ENCODE results near the gene MRPL58.

The MRPL58 gene

GRCh38 chr17:75031972-75032719, 19.7 kb downstream of the MRPL58 start (continued):
- no peak for TF ChIP-seq ZNF416 (tag by site-specific recombination; IDR thresholded peaks at IDR 0.05)
- TF ChIP-seq ZNF510 (tag by site-specific recombination; IDR thresholded peaks at IDR 0.05; ENCODE audit: insufficient replicate concordance): no peak
- TF ChIP-seq SP2 (tag by site-specific recombination; IDR thresholded peaks at IDR 0.05): peak; percentile 58
- no peak for TF ChIP-seq ZNF274 (IDR thresholded peaks at IDR 0.05; ENCODE audit: low read length)
- no peak for TF ChIP-seq ZNF274 (tag by site-specific recombination; IDR thresholded peaks at IDR 0.05; ENCODE audit: borderline replicate concordance)
- no peak for TF ChIP-seq ZNF248 (tag by site-specific recombination; IDR thresholded peaks at IDR 0.05)
- TF ChIP-seq ZNF600 (tag by site-specific recombination; IDR thresholded peaks at IDR 0.05): peak; percentile 100
- peak; percentile 89 for TF ChIP-seq KLF10 (tag by site-specific recombination; IDR thresholded peaks at IDR 0.05)
- peak; percentile 78 for TF ChIP-seq ZNF335 (tag by site-specific recombination; conservative IDR thresholded peaks at IDR 0.05)
- TF ChIP-seq ZFP41 (tag by site-specific recombination; IDR thresholded peaks at IDR 0.05; ENCODE audit: borderline replicate concordance): no peak
- TF ChIP-seq GLIS1 (tag by site-specific recombination; IDR thresholded peaks at IDR 0.05): peak; percentile 90
- no peak for TF ChIP-seq ZNF513 (tag by site-specific recombination; IDR thresholded peaks at IDR 0.05)
- peak; percentile 69 for TF ChIP-seq KLF1 (tag by site-specific recombination; IDR thresholded peaks at IDR 0.05)
- TF ChIP-seq ZNF660 (tag by site-specific recombination; IDR thresholded peaks at IDR 0.05): no peak
- TF ChIP-seq ZBTB21 (tag by site-specific recombination; IDR thresholded peaks at IDR 0.05): peak; percentile 91
- 0 out of 2 replicates have a peak, but pooled peaks have one; percentile 56 for TF ChIP-seq ZEB2 (tag by site-specific recombination; IDR thresholded peaks at IDR 0.05)
- TF ChIP-seq GFI1B (tag by site-specific recombination; IDR thresholded peaks at IDR 0.05): no peak
- TF ChIP-seq PBX3 (CRISPR knock-in tag; IDR thresholded peaks at IDR 0.05): no peak
- TF ChIP-seq ZNF629 (tag by site-specific recombination; IDR thresholded peaks at IDR 0.05): peak; percentile 94
- peak; percentile 88 for TF ChIP-seq ZBTB17 (tag by site-specific recombination; IDR thresholded peaks at IDR 0.05)
- peak; percentile 99 for TF ChIP-seq ZBTB20 (tag by site-specific recombination; IDR thresholded peaks at IDR 0.05)
- TF ChIP-seq ATF2 (tag by site-specific recombination; IDR thresholded peaks at IDR 0.05; ENCODE audit: low read depth): peak; percentile 8; the same call in 1 of the 2 replicates
- TF ChIP-seq ZNF239 (tag by site-specific recombination; IDR thresholded peaks at IDR 0.05): no peak
- peak; percentile 77 for TF ChIP-seq ZNF341 (tag by site-specific recombination; IDR thresholded peaks at IDR 0.05; ENCODE audit: low read depth)
- TF ChIP-seq ZNF549 (tag by site-specific recombination; IDR thresholded peaks at IDR 0.05): no peak
- TF ChIP-seq ZNF664 (tag by site-specific recombination; IDR thresholded peaks at IDR 0.05): peak; percentile 88
- TF ChIP-seq CTCF (tag by site-specific recombination; IDR thresholded peaks at IDR 0.05): no peak
- TF ChIP-seq ZNF24 (tag by site-specific recombination; IDR thresholded peaks at IDR 0.05): no peak
- no peak; the same call in 1 of the 2 replicates for TF ChIP-seq ZNF324 (tag by site-specific recombination; IDR thresholded peaks at IDR 0.05)
- no peak for TF ChIP-seq ZNF529 (tag by site-specific recombination; IDR thresholded peaks at IDR 0.05; ENCODE audit: insufficient replicate concordance)
- TF ChIP-seq ZBTB44 (tag by site-specific recombination; IDR thresholded peaks at IDR 0.05): no peak
- TF ChIP-seq ZNF19 (tag by site-specific recombination; IDR thresholded peaks at IDR 0.05; ENCODE audit: low read depth): no peak
- TF ChIP-seq ZNF221 (tag by site-specific recombination; IDR thresholded peaks at IDR 0.05; ENCODE audit: borderline replicate concordance): no peak
- 0 out of 2 replicates have a peak, but pooled peaks have one; percentile 21 for TF ChIP-seq ZBTB8A (tag by site-specific recombination; IDR thresholded peaks at IDR 0.05)
